ENCODE measurements around the gene PTK6. TPM values are rescaled to one million over a fixed set of nuclear protein-coding genes. Genes with fewer than 3 reads are reported as not detected.
A peak's percentile ranks its signal among the peaks of the same experiment; 100 is the strongest.

Gene PTK6
- total and polyA plus RNA-seq, 2 donors (not counting 1 experiment from before 2014, with no cell fraction given) = 0.86 to 2.3 TPM

DNA sequence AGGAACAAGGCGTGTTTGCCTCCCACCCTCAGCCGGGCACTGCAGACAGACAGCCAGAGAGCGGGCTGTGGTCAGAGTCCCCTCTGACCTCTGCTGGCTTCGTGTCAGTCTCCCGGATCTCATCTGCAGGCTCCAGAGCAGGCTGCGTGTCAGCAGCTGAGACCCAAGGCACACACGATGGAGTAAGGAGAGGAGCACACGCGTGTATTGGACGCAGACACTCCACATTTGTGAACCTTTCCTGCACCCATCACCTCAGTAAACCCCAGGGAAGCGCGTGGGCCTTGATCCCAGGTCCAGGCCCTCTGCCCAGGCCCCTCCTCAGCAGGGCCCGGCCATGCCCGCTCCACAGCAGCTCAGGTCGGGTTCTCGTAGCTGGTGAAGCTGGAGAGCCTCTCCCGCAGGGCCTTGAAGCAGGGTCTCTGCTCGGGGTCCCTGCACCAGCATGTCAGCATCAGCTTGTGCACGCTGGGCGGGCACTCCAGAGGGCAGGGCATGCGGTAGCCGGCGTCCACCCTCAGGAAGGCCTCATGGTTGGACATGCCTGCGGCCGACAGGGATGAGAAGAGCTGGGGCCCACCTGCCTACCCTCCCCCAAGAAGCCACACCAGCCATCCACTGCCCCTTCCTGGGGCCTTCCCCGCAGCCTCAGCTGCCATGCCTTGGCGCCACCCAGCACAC, 7.9 kb downstream of the PTK6 start:
- no peak for TF ChIP-seq EZH2 (IDR thresholded peaks at IDR 0.05; ENCODE audit: borderline replicate concordance, insufficient read depth, low read depth, low read length, poor library complexity, severe bottlenecking)
- TF ChIP-seq, protein P1, sequence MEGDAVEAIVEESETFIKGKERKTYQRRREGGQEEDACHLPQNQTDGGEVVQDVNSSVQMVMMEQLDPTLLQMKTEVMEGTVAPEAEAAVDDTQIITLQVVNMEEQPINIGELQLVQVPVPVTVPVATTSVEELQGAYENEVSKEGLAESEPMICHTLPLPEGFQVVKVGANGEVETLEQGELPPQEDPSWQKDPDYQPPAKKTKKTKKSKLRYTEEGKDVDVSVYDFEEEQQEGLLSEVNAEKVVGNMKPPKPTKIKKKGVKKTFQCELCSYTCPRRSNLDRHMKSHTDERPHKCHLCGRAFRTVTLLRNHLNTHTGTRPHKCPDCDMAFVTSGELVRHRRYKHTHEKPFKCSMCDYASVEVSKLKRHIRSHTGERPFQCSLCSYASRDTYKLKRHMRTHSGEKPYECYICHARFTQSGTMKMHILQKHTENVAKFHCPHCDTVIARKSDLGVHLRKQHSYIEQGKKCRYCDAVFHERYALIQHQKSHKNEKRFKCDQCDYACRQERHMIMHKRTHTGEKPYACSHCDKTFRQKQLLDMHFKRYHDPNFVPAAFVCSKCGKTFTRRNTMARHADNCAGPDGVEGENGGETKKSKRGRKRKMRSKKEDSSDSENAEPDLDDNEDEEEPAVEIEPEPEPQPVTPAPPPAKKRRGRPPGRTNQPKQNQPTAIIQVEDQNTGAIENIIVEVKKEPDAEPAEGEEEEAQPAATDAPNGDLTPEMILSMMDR (IDR thresholded peaks at IDR 0.05) = no peak
- peaks cover 6 to 7% of the 10 kb centered on the region in 2 donors for H3K4me1 ChIP-seq (ENCODE audit: control insufficient read depth in 2 of 2, insufficient read depth in 2 of 2, low read length in 2 of 2)
- no peaks in the 10 kb centered on the region for H3K36me3 ChIP-seq (replicated peaks in 1 of 2; ENCODE audit: control extremely low read depth in 1 of 2, control insufficient read depth in 1 of 2, extremely low read depth in 1 of 2, insufficient read depth in 2 of 2, low read length in 1 of 2)
- ChIA-PET POLR2A (interaction anchor here (0.5 to 1.7 kb wide), 3 partner anchors 9 to 336 kb away, joined by 3 to 8 read pairs (median 4); partner anchors contain the start of genes PPDPF and TPD52L2), CTCF (interaction anchor here (1.0 kb wide), 1 partner anchor 353 kb away, joined by 3 read pairs; no protein-coding TSS in a partner anchor)
- peaks cover 0 to 6% (median 0%) of the 10 kb centered on the region in 4 experiments for H3K27me3 ChIP-seq (replicated peaks in 1 of 4; ENCODE audit: control extremely low read depth in 1 of 4, control insufficient read depth in 3 of 4, insufficient read depth in 4 of 4, low read length in 3 of 4)
- DNase-seq (peak; percentile 15), ATAC-seq (ENCODE audit: low read depth) (no peak)
- H3K4me3 ChIP-seq (ENCODE audit: control extremely low read depth in 1 of 5, extremely low read depth in 1 of 5, insufficient read depth in 1 of 5, low read depth in 2 of 5, low read length in 4 of 5) = no peak overlapping the region
- Mint-ChIP-seq H3K9me3 (ENCODE audit: insufficient read depth) (no peaks in the 10 kb centered on the region), H3K4me3 (no peak overlapping the region), H3K4me1 (peaks cover 23% of the 10 kb centered on the region), H3K27ac (no peak overlapping the region), H3K27me3 (no peaks in the 10 kb centered on the region)
- no peak overlapping the region for H3K9ac ChIP-seq (ENCODE audit: low read length)
- 92% methylated on average over 24 of the region's 27 CpGs for WGBS (ENCODE audit: insufficient coverage)
- H3K9me3 ChIP-seq (ENCODE audit: control extremely low read depth in 1 of 3, control insufficient read depth in 2 of 3, insufficient read depth in 1 of 3, low read length in 2 of 3) = no peaks in the 10 kb centered on the region
- no peak overlapping the region for H3K4me2 ChIP-seq (replicated peaks; ENCODE audit: low read depth, low read length, poor library complexity, severe bottlenecking)
- H2AFZ ChIP-seq (ENCODE audit: insufficient read depth, low read depth, low read length, poor library complexity, severe bottlenecking) = no peak overlapping the region
- H3K27ac ChIP-seq (ENCODE audit: low read length in 2 of 2) = no peak overlapping the region
- intact Hi-C loops (cut with micrococcal nuclease) = no loop called here
- H3K79me2 ChIP-seq (ENCODE audit: control insufficient read depth, insufficient read depth, low read length) = no peaks in the 10 kb centered on the region
- no peaks in the 10 kb centered on the region for H4K20me1 ChIP-seq (ENCODE audit: control insufficient read depth, insufficient read depth, low read length, poor library complexity, severe bottlenecking)

DNA sequence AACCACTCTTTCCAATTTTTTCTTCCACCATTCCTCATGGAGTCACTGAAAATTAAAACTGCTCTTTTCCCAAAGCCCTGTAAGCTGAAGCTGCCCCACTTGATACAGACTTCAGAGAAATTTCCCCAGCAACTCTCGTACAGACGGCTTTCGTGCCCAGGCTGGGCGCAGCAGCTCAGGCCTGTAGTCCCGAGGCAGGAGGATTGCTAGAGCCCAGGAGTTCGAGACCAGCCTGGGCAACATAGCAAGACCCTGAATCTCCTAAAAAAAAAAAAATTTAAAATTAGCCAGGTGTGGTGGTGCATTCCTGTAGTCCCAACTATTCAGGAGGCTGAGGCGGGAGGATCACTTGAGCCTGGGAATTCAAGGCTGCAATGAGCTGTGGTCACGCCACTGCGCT, 10.0 kb downstream of the PTK6 start:
- Histone ChIP-seq H3K4me3 (ENCODE audit: control extremely low read depth in 1 of 5, extremely low read depth in 1 of 5, insufficient read depth in 1 of 5, low read depth in 2 of 5, low read length in 4 of 5) (no peak overlapping the region), H3K36me3 (replicated peaks in 1 of 2; ENCODE audit: control extremely low read depth in 1 of 2, control insufficient read depth in 1 of 2, extremely low read depth in 1 of 2, insufficient read depth in 2 of 2, low read length in 1 of 2) (peaks cover 0 to 5% of the 10 kb centered on the region in 2 experiments), H3K4me1 (ENCODE audit: control insufficient read depth in 2 of 2, insufficient read depth in 2 of 2, low read length in 2 of 2) (peaks cover 9 to 12% of the 10 kb centered on the region in 2 donors), H3K27me3 (replicated peaks in 1 of 4; ENCODE audit: control extremely low read depth in 1 of 4, control insufficient read depth in 3 of 4, insufficient read depth in 4 of 4, low read length in 3 of 4) (peaks cover 0 to 6% (median 0%) of the 10 kb centered on the region in 4 experiments), H3K27ac (ENCODE audit: low read length in 2 of 2) (no peak overlapping the region), H2AFZ (ENCODE audit: insufficient read depth, low read depth, low read length, poor library complexity, severe bottlenecking) (no peak overlapping the region), H4K20me1 (ENCODE audit: control insufficient read depth, insufficient read depth, low read length, poor library complexity, severe bottlenecking) (peaks cover 16% of the 10 kb centered on the region), H3K9me3 (ENCODE audit: control extremely low read depth in 1 of 3, control insufficient read depth in 2 of 3, insufficient read depth in 1 of 3, low read length in 2 of 3) (peaks cover 0 to 14% (median 4%) of the 10 kb centered on the region in 3 donors), H3K79me2 (ENCODE audit: control insufficient read depth, insufficient read depth, low read length) (peaks cover 5% of the 10 kb centered on the region), H3K4me2 (replicated peaks; ENCODE audit: low read depth, low read length, poor library complexity, severe bottlenecking) (no peak overlapping the region), H3K9ac (ENCODE audit: low read length) (no peak overlapping the region)
- DNase-seq (no peak), ATAC-seq (ENCODE audit: low read depth) (no peak)
- WGBS (ENCODE audit: insufficient coverage) = 85% methylated on average over 5 of the region's 9 CpGs
- no peak overlapping the region for H3K4me3 Mint-ChIP-seq
- intact Hi-C loops (cut with micrococcal nuclease) = no loop called here
- H3K27me3 Mint-ChIP-seq = no peaks in the 10 kb centered on the region
- H3K4me1 Mint-ChIP-seq = peaks cover 32% of the 10 kb centered on the region
- no peak overlapping the region for H3K27ac Mint-ChIP-seq
- no peak for TF ChIP-seq EZH2 (IDR thresholded peaks at IDR 0.05; ENCODE audit: borderline replicate concordance, insufficient read depth, low read depth, low read length, poor library complexity, severe bottlenecking)
- H3K9me3 Mint-ChIP-seq (ENCODE audit: insufficient read depth) = no peaks in the 10 kb centered on the region
- ChIA-PET CTCF (no interaction called here), POLR2A (no interaction called here)
